ENCODE results near the gene SCGB1A1. TPM values are rescaled to one million over a fixed set of nuclear protein-coding genes. Genes with fewer than 3 reads are reported as not detected.

Gene SCGB1A1
- polyA plus RNA-seq, 1 of the 3 experiments (the other 2 are of a cell fraction), result not detected

GRCh38 chr11:62395885-62396551 is 22.8 kb upstream of the SCGB1A1 start (continued):
- TF ChIP-seq TEAD4 (IDR thresholded peaks at IDR 0.05; ENCODE audit: borderline replicate concordance, insufficient read depth), result no peak
- no peak for TF ChIP-seq GATA2 (CRISPR knock-in tag; IDR thresholded peaks at IDR 0.05)
- no peak for TF ChIP-seq MEF2A (IDR thresholded peaks at IDR 0.05; ENCODE audit: borderline replicate concordance, low read depth)
- TF ChIP-seq RAD21 (IDR thresholded peaks at IDR 0.05; ENCODE audit: low read length), result no peak
- no peak for TF ChIP-seq MAX (IDR thresholded peaks at IDR 0.05; ENCODE audit: low read depth)
- TF ChIP-seq MXI1 (IDR thresholded peaks at IDR 0.05; ENCODE audit: low read depth, low read length), result no peak

- no peak overlapping the region for H2AFZ ChIP-seq (ENCODE audit: low read depth)
- no peak overlapping the region for H3K4me3 ChIP-seq (ENCODE audit: low read depth in 2 of 2, low read length in 1 of 2)
- 59% methylated on average over 22 of the region's 22 CpGs for WGBS (ENCODE audit: low lambda C conversion rate)
- H3K4me2 ChIP-seq, result peak overlapping the region; percentile 56
- DNase-seq, result peak; percentile 69
- CTCF ChIA-PET, result interaction anchor here (0.9 to 5.4 kb wide), 4 partner anchors 8 to 144 kb away, joined by 3 to 60 read pairs (median 3); no protein-coding TSS in a partner anchor
- H3K4me1 ChIP-seq (ENCODE audit: control insufficient read depth in 1 of 2, insufficient read depth in 2 of 2, low read depth in 1 of 2, low read length in 1 of 2), result peaks cover 29 to 60% of the 10 kb centered on the region in 2 experiments; a peak in 3 of 4 replicates
- no peaks in the 10 kb centered on the region for H3K79me2 ChIP-seq (ENCODE audit: insufficient read depth)
- H3K9me3 ChIP-seq, result no peaks in the 10 kb centered on the region
- peak overlapping the region; percentile 14 to 21; a peak in 1 of 4 replicates for H3K27ac ChIP-seq (ENCODE audit: low read depth in 2 of 2, low read length in 1 of 2)
- no peaks in the 10 kb centered on the region for H3K36me3 ChIP-seq (replicated peaks in 1 of 2; ENCODE audit: control insufficient read depth in 1 of 2, insufficient read depth in 2 of 2, low read length in 1 of 2)
- no peaks in the 10 kb centered on the region for H3K27me3 ChIP-seq (ENCODE audit: insufficient read depth)
- no peak overlapping the region for H3K9ac ChIP-seq
- POLR2A ChIA-PET, result interaction anchor here (1.2 kb wide), 1 partner anchor 443 kb away, joined by 3 read pairs; no protein-coding TSS in a partner anchor
- peaks cover 7% of the 10 kb centered on the region for H3F3A ChIP-seq (replicated peaks; ENCODE audit: insufficient read depth)
- no peaks in the 10 kb centered on the region for H4K20me1 ChIP-seq (ENCODE audit: insufficient read depth)
- no peaks in the 10 kb centered on the region for H3K9me2 ChIP-seq
- TF ChIP-seq USF2 (IDR thresholded peaks at IDR 0.05; ENCODE audit: borderline replicate concordance, low read depth, low read length) (no peak), YY1 (IDR thresholded peaks at IDR 0.05; ENCODE audit: low read depth) (no peak), EZH2phosphoT487 (IDR thresholded peaks at IDR 0.05; ENCODE audit: borderline replicate concordance, low read depth) (no peak), FOSL2 (IDR thresholded peaks at IDR 0.05; ENCODE audit: borderline replicate concordance, low read depth) (peak; percentile 85), PBX3 (IDR thresholded peaks at IDR 0.05) (peak; percentile 90), RFX5 (IDR thresholded peaks at IDR 0.05; ENCODE audit: low read length) (no peak), FOXM1 (IDR thresholded peaks at IDR 0.05; ENCODE audit: low read depth) (peak; percentile 49; the same call in 1 of the 2 replicates), ELF1 (IDR thresholded peaks at IDR 0.05) (no peak; the same call in 1 of the 2 replicates), MAX (IDR thresholded peaks at IDR 0.05; ENCODE audit: low read depth) (peak; percentile 69; the same call in 1 of the 2 replicates), NFIC (IDR thresholded peaks at IDR 0.05; ENCODE audit: borderline replicate concordance) (peak; percentile 98), USF1 (IDR thresholded peaks at IDR 0.05; ENCODE audit: borderline replicate concordance, low read depth) (peak; percentile 34; the same call in 1 of the 2 replicates), ZBTB33 (IDR thresholded peaks at IDR 0.05; ENCODE audit: borderline replicate concordance, low read depth) (0 out of 2 replicates have a peak, but pooled peaks have one; percentile 78), JUND (IDR thresholded peaks at IDR 0.05) (peak; percentile 96), GATA2 (CRISPR knock-in tag; IDR thresholded peaks at IDR 0.05) (peak; percentile 68), TAF1 (IDR thresholded peaks at IDR 0.05; ENCODE audit: borderline replicate concordance, low read depth, low read length) (peak; percentile 38; the same call in 1 of the 2 replicates), SIN3A (IDR thresholded peaks at IDR 0.05; ENCODE audit: borderline replicate concordance, low read depth, low read length) (no peak; the same call in 1 of the 2 replicates), IRF3 (IDR thresholded peaks at IDR 0.05; ENCODE audit: low read depth, low read length) (no peak), RAD21 (IDR thresholded peaks at IDR 0.05; ENCODE audit: low read length) (no peak)
These were observed 20.5 kb upstream of the SCGB1A1 start for GRCh38 chr11:62398011-62398994.

All from SK-N-SH (cell line).